NCI-H524 (cell line): ENCODE measurements around the gene MCC.
A peak's percentile ranks its signal among the peaks of the same experiment; 100 is the strongest.

Experiments
- DNase-seq, 2 experiments: peaks; one replicate each; lab custom pipeline; 2025; lab: John Stamatoyannopoulos, UW

The MCC gene

DNA sequence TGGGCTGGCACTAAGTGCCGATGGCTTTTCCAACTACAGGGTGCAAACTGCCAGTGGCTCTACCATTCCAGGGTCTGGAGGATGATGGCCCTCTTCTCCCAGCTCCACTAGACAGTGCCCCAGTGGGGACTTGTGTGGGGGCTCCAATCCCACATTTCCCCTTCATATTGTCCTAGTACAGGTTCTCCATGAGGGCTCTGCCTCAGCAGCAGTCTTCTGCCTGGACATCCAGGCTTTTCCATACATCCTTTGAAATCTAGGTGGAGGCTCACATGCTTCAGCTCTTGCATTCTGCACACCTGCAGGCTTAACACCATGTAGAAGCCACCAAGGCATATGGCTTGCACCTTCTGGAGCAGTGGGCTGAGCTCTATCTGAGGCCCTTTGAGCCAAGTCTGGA is 123.8 kb downstream of the MCC start:
- no peak for DNase-seq

DNA sequence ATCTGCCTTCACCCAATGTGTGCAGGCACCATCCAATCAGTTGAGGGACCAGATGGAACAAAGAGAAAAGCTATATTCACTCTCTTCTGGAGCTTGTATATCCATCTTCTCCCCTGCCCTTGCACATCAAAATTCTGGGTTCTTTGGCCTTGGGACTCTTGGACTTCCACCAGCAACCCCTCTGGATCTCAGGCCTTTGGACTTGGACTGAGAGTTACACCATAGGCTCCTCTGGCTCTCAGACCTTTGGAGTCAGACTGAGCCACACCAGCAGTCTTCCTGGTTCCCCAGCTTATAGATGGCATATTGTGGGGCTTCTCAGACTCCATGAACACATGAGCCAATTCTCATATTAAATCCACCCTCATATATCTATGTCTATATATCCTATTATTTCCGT is 126.6 kb downstream of the MCC start:
- DNase-seq = no peak

DNA sequence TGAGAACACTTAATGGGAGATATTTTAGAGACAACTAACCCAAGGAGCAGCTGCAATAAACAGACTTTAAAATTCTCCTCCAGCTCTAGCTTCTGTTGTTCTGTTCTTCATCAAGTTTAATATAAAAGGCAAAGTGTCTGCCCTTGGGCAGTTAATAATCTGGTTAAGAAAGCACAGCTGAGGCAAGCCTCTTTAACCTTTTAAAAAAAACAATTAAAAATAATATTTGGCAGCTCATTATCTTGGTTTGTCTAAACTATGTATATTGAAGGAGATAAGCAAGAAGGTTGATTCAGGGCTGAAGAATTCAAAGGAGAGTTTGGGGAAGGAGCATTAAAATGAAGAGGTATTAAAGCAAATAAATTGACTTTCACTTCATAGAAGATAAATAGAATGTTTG is 128.8 kb downstream of the MCC start:
- no peak for DNase-seq

DNA sequence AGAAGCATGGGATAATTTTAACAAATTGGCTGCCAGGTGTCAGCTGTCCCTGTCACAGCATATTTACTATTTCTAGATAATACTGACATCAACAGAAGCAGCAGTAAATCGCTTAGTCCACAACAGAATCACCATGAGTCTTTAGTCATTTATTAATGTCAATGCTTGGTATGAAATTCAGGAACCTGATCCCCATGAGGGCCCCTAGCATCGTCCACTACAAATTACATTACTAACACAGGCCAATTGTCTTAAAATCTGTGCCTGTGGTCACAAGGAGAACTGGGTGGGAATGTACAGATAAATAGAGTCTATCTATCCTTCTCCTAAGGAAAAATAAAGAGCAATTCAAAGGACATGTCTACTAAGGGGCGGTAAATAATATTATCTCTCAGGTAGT is 129.6 kb downstream of the MCC start:
- DNase-seq = no peak

DNA sequence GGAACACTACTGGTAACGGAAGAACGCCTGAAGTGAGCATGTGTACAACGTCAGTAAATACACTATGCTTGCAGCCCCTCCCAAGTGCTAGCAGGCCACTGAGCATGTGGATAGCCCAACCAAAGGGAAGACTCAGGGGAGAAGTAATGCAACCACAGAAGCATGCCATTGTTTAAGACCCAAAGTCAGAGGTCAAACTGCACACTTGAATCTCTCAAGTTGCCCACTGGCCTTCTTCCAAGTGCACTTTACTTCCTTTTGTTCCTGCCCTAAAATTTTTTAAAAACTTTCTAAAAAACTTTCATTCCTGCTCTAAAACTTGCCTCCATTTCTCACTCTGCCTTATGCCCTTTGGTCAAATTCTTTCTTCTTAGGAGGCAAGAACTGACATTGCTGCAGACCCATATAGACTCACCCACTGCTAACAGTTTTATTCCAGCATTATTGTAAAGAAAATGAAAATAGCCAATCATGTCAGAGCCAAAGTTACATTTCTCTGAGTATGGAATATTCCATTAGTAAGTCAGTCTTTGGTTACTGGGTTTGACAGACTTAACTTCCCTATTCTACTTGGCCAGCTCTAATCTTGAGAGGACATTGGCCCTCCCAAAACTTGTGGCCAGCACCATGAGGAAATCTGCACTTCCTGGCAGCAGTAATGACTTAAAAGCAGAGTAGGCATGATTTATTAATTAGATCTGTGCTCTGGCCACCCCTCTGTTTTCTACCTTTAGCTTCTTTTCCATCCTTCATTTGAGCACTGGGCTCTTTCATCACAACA is 130.4 kb downstream of the MCC start:
- DNase-seq = no peak

DNA sequence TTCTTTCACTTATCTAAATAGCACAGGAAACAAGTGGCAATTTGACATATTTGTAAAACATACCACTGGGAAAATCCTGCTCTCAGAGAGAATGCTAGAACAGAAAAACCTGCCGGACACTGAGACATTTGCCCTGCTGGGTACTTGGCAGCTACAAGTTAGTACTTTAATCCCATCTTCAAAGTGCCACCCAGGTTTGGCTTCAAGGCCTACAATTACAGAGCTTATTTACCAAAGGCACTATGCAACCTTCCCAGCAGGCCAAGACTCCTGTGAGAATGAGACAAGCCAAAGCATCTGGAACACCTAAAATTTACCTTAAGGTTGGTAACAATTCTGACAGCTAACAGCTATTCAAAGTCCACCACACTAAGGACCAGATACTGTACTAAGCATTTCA is 131.8 kb downstream of the MCC start:
- DNase-seq = no peak

DNA sequence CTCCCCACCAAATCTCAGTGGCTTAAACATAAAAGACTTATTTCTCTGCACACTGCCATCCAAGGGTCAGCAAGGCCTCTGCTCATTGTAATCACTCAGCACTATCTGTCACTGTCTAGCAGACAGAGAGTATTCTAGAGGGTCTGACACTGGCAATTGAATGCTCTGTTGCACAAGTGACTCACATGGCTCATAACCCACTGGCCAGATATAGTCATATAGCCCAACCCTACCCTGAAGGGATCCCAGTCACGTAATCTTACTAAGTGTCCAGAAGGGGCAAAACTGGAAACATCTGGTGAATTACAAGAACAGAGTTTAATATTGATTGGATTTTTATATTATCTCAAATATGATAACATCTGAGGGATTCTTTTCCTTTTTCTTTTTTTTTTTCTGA is 134.2 kb downstream of the MCC start:
- no peak for DNase-seq

DNA sequence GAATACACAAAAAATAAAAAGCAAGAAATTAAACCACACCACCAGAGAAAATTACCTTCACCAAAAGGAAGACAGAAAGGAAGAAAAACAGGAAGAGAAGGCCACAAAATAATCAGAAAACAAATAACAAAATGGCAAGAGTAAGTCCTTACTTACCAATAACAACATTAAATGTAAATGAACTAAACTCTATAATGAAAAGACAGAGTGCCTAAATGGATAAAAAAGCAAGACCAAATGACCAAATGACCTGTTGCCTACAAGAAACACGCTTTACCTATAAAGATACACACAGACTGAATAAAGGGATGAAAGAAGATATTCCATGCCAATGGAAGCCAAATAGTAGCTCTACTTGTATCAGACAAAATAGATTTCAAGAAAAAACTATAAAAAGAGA is 140.7 kb downstream of the MCC start:
- DNase-seq = no peak

DNA sequence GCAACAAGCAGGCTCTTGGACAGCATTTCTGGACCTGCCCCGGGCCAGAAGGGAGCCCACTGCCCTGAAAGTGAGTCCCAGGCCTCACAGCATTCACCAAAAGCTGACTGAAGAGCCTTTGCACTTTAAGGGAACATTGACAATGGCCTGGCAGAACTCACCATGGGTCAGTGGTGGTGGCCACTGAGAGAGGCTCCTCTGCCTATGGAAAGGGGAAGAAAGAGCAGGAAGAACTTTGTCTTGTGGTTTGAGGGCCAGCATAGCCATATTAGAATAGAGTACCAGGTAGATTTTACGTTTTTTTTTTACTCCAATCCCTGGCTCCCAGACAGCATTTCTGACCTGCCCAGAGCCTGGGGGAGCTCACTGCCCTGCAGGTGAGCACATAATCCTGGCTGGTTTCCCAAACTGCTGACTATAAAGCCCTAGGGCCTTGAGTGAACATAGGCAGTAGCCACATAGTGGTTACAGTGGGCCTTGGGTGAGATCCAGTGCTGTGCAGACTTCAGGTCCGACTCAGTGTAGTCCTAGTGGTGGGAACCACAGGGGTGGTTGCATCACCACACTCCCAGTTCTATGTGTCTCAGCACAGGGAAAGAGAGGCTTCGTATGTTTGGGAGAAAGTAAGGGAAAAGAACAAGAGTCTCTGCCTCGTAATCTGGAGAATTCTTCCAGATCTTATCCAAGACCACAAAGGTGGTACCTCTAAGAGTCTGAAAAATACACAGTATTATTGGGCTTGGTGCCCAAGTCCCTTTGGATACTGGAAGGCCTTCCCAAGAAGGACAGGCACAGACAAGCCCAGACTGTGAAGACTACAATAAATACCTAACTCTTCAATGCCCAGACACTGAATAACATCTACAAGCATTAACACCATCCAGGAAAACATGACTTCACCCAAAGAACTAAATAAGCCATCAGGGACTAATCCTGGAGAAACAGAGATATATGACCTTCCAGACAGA is 143.0 kb downstream of the MCC start:
- DNase-seq = no peak

DNA sequence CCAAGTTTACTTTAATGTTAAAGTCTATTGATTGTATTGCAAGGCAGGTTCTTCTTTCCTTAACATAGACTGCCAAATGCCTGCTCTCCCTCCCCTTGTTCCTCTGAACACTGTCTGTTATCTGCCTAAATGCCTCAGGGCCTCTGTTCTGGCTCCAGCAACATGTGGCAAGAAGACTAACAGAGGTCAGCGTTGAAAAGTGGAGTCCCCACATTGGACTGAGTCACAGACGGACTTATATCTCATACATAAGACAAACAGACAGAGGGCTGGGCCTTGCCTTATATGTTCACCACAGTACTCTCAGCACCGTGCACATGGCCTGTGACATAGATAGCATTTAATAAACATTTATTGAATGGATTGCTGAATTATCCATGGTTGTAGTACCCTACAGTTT is 144.9 kb downstream of the MCC start:
- no peak for DNase-seq

DNA sequence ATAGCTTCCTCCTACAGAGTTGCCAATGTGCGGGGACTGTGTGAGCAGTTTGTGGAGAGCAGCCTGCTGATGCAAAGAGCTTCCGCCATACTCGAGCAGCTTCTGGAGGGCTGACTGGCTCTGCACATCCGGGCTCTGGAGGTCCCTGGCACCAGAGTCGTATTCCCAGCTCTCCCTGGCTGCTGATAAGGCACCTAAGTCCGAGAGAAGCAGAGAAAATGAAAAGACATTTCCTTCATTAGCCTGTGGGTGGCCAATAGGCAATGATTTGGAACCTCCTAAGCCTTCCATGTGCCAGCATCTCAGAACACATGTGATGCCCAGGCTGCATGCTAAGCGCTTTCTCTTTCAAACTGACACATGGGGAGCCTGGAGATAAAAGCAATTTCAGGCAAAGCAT is 147.7 kb downstream of the MCC start:
- no peak for DNase-seq

DNA sequence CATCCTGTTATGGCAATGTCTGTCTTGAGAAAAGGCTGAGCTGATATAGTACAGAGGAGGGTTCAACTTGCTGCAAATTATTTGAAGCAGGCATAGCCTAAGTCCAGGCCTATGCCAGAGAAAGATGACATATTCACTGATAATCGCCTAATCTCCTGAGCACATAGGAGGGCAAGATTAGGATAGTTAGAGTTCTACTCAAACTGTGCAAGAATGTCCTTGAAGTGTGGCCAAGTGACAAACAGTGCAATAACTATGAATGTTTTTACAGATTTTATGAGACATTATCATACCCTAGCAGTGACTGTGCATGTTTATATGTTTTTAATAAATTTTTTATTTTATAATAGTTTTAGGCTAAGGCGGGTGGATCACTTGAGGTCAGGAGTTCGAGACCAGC is 149.6 kb downstream of the MCC start:
- no peak for DNase-seq

DNA sequence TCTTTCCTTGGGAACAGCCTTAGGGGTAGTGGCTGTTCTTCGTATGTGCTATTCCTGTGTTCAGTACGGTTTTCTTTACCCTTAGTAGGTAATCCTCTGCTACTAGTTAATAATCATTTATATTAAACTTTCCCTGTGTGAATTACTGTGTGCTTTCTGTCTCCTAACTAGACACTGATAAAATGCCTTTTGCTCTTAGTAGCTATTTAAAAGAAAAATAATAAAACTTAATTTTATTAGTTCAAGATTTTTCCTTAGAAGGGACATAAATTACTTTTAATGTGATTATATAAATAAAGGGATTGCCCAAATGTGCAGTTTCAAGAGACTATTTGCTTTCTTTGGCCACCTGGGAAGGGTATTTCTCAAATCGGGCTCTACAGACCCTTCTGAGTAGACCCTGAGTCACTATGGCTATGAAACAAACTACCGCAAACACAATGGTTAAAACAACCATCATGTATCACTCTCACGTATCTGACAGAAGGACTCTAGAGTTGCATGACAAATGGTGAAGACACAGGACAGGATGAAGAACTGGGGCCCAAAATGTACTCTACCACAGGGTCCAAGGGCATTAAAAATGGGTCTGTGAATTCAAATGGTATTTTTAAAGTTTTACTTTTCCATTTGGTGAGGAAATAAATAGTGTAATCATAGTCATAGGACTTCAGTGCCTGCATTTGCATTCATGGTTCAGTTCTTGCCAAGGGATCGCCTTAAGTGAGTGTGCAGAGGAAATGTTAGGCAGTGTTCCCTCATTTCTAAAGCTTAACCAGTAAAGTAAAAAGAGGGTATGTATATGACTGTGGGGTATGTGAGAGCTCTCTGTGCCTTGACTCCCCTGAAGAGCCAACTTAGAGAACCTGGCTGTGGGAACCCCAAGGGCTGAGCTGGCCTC is 150.5 kb downstream of the MCC start:
- no peak for DNase-seq

DNA sequence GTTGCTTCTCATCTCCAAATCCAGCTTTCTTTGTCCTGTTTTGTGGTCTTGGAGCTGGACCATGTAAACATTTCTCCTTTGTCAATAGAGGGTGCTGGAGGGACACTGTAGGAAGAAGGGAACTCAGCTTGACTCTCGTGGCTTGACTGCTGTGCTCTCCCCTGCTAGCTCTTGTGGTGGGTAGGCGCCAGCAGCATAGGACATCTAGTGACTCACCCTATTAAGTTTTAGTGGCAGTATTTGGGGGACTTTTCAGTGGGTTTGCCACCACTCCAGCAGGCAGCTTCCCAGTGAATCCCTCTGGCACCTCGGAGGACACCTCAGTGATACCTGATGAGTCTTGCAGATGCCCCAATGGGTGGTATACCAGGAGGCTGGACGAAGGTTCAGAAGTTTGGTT is 151.3 kb downstream of the MCC start:
- peak in 1 of 2 experiments; percentile 67 for DNase-seq

DNA sequence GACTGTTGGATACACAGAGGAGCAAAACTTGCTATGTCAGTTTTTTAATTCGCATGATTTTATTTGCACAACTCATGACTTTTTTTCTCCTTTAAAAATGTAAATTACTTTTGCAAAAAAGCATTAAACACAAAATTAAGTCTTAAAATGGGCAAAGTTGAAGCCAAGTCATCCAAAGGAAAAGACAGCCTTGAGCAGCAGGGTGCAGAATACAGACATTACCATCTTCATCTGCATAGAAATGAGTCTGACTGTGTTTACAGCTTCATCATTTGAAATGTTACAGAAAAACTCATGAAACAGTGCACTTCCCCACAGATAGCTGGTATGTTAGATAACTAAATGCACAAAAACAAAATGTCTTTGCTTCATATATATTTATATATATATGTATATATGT is 154.8 kb downstream of the MCC start:
- DNase-seq = no peak

DNA sequence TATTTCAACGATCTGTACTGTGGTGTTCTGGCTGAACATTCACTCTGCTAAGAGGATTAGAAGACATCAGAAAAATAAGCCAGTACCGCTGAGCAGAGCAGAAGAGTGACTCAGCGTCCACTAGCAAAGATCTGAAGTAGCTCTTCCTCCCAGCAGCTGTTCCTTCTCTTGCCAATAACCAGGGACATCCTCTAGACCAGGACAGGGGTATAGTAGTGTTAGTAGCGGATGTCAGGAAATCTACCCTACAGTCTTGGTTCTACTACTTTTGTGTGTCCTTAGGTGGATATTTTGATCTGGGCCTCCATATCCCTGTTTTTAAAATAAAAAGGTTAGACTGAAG is 157.1 kb downstream of the MCC start:
- peak; percentile 78 to 89 for DNase-seq

DNA sequence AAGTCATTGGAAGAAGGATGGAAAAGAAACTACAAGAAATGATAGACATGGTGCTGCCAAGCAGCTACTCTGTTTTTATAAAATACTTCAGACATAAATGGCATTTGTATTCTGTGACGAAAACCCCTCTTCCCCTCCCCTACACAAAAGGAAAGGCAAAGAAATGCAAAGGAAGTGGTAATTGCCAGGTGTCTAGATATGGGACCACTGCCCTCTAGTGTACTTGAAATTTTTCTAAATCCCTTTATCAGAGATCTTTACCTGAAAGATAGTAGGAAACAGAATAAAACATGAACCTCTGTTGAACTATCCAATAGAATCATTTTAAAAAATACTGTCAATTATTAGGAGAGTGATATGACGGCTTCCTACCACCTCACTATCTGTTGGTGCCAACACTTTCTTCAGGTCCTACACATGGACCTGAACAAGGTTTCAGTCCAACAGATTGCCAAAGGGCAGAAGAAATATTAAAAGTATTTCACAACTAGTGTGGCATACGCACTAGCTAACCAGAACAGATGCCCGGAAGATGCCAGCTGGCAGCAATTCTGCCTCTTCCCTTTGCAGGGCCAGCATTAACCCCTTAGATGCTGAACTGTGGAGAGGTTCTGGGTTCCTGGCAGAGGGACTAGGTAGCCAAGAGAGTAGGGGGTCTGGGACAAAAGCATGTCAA is 157.6 kb downstream of the MCC start:
- peak; percentile 78 to 89 for DNase-seq

DNA sequence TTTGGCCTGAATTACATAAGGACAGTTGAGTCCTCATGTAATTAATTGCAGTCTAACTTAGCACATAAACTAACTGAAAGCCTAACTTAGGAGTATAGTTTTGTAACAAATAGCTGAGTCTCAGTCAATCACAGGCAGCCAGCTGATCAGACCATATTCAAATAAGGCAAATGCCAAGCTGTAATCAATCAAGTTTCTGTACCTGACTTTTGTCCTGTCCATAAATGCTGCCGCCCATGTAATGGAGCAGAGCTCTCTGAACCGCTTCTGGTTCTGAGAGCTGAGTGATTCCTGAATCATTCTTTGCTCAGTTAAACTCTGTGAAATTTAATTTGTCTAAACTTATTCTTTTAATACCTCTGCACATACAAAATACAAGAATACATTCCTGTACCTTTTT is 158.3 kb downstream of the MCC start:
- DNase-seq = no peak

DNA sequence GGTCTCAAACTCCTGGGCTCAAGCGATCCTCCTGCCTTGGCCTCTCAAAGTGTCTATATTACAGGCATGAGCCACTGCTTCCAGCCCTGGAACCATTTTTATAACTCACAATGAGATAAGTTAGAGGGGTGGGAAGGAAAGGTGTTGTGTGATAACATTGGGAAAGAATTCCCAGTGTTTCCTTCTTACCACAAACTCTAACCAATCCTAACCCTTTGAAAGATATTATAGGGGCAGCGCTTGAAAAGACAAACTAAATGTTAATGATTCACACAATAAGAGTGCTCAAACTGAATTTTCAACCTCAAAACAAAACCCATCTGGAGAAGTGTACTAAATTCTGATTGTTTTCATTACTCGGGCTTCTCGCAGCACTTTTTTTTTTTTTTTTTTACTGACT is 163.2 kb downstream of the MCC start:
- DNase-seq = no peak

DNA sequence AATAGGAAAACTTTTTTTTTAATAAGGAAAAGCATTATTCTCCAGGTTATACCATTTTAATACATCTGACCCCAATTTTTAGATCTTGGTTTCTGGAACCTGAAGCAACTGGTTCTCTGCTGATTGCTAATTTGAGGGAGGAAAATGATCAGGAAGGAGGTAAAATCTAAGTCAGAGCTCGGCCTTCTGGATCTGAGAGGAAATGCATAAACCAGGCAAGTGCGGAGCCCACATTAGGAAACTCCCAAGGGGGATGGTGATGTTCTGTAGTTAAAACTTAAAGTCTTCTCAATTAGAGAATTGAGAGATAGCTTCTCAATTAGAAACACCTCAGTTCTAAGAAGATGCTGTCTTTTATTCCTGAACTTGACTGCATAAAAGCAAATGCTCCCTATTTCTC is 167.0 kb downstream of the MCC start:
- DNase-seq = peak in 1 of 2 experiments; percentile 9

DNA sequence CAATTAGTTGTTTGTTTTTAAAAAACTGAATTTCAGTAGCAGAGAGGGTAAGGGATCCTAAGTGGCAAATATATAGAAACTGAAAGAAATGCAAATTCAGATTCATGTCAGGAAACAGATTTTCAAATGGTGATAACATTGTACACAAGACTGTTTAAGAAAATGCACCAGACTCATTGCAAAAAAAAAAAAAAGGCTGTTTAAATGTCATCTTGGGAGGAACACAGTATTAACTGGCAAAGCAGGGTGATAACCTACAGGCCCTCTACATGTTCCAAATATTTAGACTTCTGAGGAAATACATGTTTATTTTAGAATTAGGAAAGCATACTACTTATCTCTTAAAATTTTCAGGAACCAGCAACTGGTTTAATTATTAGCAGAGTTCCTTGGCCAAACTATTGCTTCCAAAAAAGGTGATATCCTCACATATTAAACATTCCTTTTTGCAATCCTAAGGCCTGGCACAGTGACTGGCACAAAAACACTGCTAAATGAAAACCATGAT is 167.9 kb downstream of the MCC start:
- DNase-seq = no peak
